Caco-2 (cell line): ENCODE results near the gene CHML. TPM values are rescaled to one million over a fixed set of nuclear protein-coding genes. Genes with fewer than 3 reads are reported as not detected.

Experiments used
- BruUV-seq: library from RNA; stranded (reverse); fragments of 400-500 nt; replicated peaks from 2 replicates; lab custom pipeline; 2021; lab: Mats Ljungman, UMichigan
- CTCF ChIA-PET: fragments of 300-600 bp; sonication (Branson Sonifier 250); formaldehyde crosslinking; loops from one replicate; lab custom pipeline; 2022; ENCODE audit warnings: antibody characterized with exemption; lab: Charles Lee
- POLR2A ChIA-PET: fragments of 300-600 bp; sonication (Branson Sonifier 250); formaldehyde crosslinking; loops from one replicate; lab custom pipeline; 2022; ENCODE audit warnings: antibody characterized with exemption; lab: Charles Lee
- DNase-seq, 2 experiments: peaks; one replicate each; pipeline versions ENCODE4 v3.0.0 to v3.0.0-alpha.2; 2020 to 2022
- H3K27me3 ChIP-seq: replicated peaks from 2 replicates; pipeline ENCODE4 v1.6.0; 2011; ENCODE audit warnings: low read length; ENCODE audit not compliant: control insufficient read depth, insufficient read depth
- H3K36me3 ChIP-seq: 2 replicates; pipeline ENCODE4 v1.5.1; 2011; ENCODE audit warnings: low read length; ENCODE audit not compliant: control insufficient read depth, insufficient read depth
- H3K4me1 ChIP-seq: fragments of 250-450 bp; sonication (Bioruptor Pico); 2 replicates; pipeline ENCODE4 v1.5.1; 2020; ENCODE audit warnings: mild to moderate bottlenecking
- H3K4me3 ChIP-seq: 2 replicates; pipeline ENCODE4 v1.5.1; 2011; ENCODE audit warnings: low read depth, mild to moderate bottlenecking, control low read depth, low read length
- H3K9me3 ChIP-seq: fragments of 250-450 bp; sonication (Bioruptor Pico); 2 replicates; pipeline ENCODE4 v1.5.1; 2020; ENCODE audit warnings: mild to moderate bottlenecking, moderate library complexity
- H3K27ac Mint-ChIP-seq: one replicate; pipeline ENCODE4 v1.8.0; 2022; ENCODE audit warnings: mixed read lengths; ENCODE audit not compliant: unreplicated experiment
- H3K27me3 Mint-ChIP-seq: one replicate; pipeline ENCODE4 v1.8.0; 2022; ENCODE audit warnings: mixed read lengths; ENCODE audit not compliant: insufficient read depth, unreplicated experiment
- H3K36me3 Mint-ChIP-seq: one replicate; pipeline ENCODE4 v1.8.0; 2022; ENCODE audit warnings: mild to moderate bottlenecking, mixed read lengths; ENCODE audit not compliant: insufficient read depth, unreplicated experiment
- H3K4me1 Mint-ChIP-seq: one replicate; pipeline ENCODE4 v1.8.0; 2022; ENCODE audit warnings: low read depth, mixed read lengths; ENCODE audit not compliant: unreplicated experiment
- H3K4me3 Mint-ChIP-seq: one replicate; pipeline ENCODE4 v1.8.0; 2022; ENCODE audit warnings: mild to moderate bottlenecking, moderate library complexity, mixed read lengths; ENCODE audit not compliant: unreplicated experiment
- H3K9me3 Mint-ChIP-seq: one replicate; pipeline ENCODE4 v1.8.0; 2022; ENCODE audit warnings: mixed read lengths; ENCODE audit not compliant: unreplicated experiment
- intact Hi-C: fragments of 100-400 bp; cut with micrococcal nuclease; formaldehyde crosslinking; loops from one replicate; pipeline ENCODE4 v1.10.0; 2022; ENCODE audit not compliant: unreplicated experiment
- total RNA-seq: library from RNA; stranded (reverse); gene quantifications from 2 replicates; pipeline ENCODE4 v1.2.3, GENCODE V29; 2022
- TF ChIP-seq, protein P1 (sequence below), 2 experiments: fragments of 200-600 bp in 1 of 2; IDR thresholded peaks; 1 replicate in 1 of 2; 2 replicates in 1 of 2; pipeline versions ENCODE4 v1.5.1 to v1.8.0; 2011 to 2022; ENCODE audit warnings: antibody characterized with exemption in 1 of 2, control low read depth in 1 of 2, inconsistent platforms in 1 of 2, low read depth in 1 of 2, low read length in 1 of 2, mild to moderate bottlenecking in 1 of 2, moderate library complexity in 1 of 2; ENCODE audit not compliant: insufficient read depth in 1 of 2, severe bottlenecking in 1 of 2, unreplicated experiment in 1 of 2

CHML gene
- total RNA-seq, 1 experiment from 2014 or later: 29.2 TPM

DNA sequence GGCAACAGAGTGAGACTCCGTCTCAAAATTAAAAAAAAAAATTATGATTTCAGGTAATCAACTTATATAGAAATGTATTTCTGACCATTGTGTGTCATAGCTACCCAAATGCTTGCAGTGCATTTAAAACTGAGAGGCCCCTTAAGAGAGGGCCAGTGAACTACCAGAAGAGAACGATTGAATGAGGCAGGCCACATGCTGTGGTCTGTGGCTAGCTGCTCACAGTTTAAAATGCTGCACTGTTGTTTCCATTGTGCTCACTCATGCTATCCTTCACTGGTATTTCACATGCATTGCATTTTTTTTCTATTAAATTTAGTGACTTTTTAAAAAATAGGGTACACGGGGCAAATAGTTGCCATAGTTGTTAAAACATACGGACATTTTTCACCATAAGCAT lies 26.0 kb downstream of the CHML start:
- Mint-ChIP-seq H3K9me3 (no peaks in the 10 kb centered on the region), H3K27ac (no peak overlapping the region), H3K4me1 (peaks cover 21% of the 10 kb centered on the region), H3K27me3 (no peaks in the 10 kb centered on the region), H3K4me3 (no peak overlapping the region), H3K36me3 (no peaks in the 10 kb centered on the region)
- Histone ChIP-seq H3K27me3 (no peaks in the 10 kb centered on the region), H3K4me1 (peaks cover 14% of the 10 kb centered on the region), H3K4me3 (no peak overlapping the region), H3K36me3 (no peaks in the 10 kb centered on the region), H3K9me3 (no peaks in the 10 kb centered on the region)
- no peak for DNase-seq
- BruUV-seq: no TSS peak
- ChIA-PET CTCF (no interaction called here), POLR2A (no interaction called here)
- intact Hi-C loops: loop anchor here (5.0 kb wide), 1 partner anchor 373 kb away; no protein-coding TSS in a partner anchor
- TF ChIP-seq, protein P1, sequence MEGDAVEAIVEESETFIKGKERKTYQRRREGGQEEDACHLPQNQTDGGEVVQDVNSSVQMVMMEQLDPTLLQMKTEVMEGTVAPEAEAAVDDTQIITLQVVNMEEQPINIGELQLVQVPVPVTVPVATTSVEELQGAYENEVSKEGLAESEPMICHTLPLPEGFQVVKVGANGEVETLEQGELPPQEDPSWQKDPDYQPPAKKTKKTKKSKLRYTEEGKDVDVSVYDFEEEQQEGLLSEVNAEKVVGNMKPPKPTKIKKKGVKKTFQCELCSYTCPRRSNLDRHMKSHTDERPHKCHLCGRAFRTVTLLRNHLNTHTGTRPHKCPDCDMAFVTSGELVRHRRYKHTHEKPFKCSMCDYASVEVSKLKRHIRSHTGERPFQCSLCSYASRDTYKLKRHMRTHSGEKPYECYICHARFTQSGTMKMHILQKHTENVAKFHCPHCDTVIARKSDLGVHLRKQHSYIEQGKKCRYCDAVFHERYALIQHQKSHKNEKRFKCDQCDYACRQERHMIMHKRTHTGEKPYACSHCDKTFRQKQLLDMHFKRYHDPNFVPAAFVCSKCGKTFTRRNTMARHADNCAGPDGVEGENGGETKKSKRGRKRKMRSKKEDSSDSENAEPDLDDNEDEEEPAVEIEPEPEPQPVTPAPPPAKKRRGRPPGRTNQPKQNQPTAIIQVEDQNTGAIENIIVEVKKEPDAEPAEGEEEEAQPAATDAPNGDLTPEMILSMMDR (IDR thresholded peaks at IDR 0.05; ENCODE audit: insufficient read depth in 1 of 2, low read depth in 1 of 2, low read length in 1 of 2, severe bottlenecking in 1 of 2, unreplicated experiment in 1 of 2): no peak

DNA sequence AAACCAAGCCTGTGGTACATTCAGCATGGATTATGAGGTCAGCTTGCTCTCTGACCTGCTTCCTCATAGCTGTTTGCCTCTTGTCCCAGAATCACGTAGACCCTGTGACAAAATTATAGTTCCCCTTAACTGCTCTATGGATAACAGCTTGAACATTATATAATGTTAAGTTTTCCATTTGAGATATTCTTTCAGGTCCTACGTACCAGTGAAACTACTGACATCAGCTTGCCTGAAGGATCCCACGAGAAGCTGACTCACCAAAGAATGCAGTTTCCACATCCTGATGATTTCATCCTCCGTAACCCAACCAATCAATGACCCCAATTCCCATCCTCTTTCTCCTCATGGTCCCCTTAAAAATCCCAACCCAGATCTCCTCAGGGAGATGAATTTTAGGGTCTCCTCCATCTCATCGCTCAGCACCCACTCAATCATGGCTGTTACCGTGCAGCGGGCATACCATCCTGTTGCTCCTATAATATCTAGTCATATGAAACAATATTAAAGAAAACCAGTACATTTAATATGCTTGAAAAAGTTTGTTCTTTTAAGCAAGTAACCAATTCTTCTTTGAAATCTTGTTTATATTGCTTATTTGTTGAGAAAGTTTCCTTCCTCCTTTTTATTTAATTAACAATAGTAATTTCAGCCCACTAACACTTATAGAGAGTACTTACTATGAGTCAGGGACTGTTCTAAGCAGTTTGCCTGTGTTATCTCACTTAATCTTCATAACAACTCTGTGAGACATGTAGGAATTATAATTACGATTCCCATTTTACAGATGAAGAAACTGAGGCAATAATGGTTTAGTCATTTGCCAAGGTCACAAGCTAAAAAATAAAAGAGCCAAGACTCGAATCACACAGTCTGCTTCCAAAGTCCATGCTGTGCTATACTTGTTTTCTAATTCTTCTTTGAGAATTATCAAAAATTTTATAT lies 27.4 kb downstream of the CHML start:
- Mint-ChIP-seq H3K9me3 (no peaks in the 10 kb centered on the region), H3K36me3 (no peaks in the 10 kb centered on the region), H3K27me3 (no peaks in the 10 kb centered on the region), H3K27ac (no peak overlapping the region), H3K4me3 (no peak overlapping the region), H3K4me1 (peaks cover 21% of the 10 kb centered on the region)
- intact Hi-C loops: loop anchor here (5.0 kb wide), 1 partner anchor 374 kb away; no protein-coding TSS in a partner anchor
- ChIA-PET CTCF (interaction anchor here (0.6 kb wide), 1 partner anchor 12 kb away, joined by 3 read pairs; no protein-coding TSS in a partner anchor), POLR2A (no interaction called here)
- Histone ChIP-seq H3K9me3 (no peaks in the 10 kb centered on the region), H3K4me1 (peaks cover 14% of the 10 kb centered on the region), H3K27me3 (no peaks in the 10 kb centered on the region), H3K36me3 (no peaks in the 10 kb centered on the region), H3K4me3 (no peak overlapping the region)
- no TSS peak for BruUV-seq
- TF ChIP-seq, protein P1 (IDR thresholded peaks at IDR 0.05; ENCODE audit: insufficient read depth in 1 of 2, low read depth in 1 of 2, low read length in 1 of 2, severe bottlenecking in 1 of 2, unreplicated experiment in 1 of 2): no peak
- DNase-seq: no peak

DNA sequence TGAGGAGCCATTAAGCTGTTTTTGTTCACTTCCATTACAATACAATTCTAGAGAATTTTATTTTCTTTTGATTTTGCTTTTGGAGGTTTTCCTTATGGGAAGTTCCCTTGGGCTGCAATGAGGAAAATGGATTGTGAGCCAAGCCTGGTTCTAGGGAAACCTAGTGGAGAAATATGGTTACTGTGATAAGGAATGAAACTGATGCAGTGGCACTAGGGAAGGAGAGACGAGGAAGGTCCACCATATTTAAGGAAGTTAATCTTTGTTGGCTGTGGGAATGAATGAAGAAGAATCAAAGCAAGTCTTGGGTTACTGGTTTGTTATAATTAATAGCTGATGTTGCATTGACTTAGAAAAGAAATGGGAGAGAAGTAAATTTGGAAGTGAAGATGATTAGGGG lies 28.4 kb downstream of the CHML start:
- Histone ChIP-seq H3K4me1 (peaks cover 14% of the 10 kb centered on the region), H3K36me3 (no peaks in the 10 kb centered on the region), H3K9me3 (no peaks in the 10 kb centered on the region), H3K27me3 (no peaks in the 10 kb centered on the region), H3K4me3 (no peak overlapping the region)
- ChIA-PET POLR2A (no interaction called here), CTCF (no interaction called here)
- Mint-ChIP-seq H3K27me3 (no peaks in the 10 kb centered on the region), H3K36me3 (no peaks in the 10 kb centered on the region), H3K27ac (no peak overlapping the region), H3K9me3 (no peaks in the 10 kb centered on the region), H3K4me3 (no peak overlapping the region), H3K4me1 (peaks cover 21% of the 10 kb centered on the region)
- no peak for DNase-seq
- intact Hi-C loops: loop anchor here (1.0 to 5.0 kb wide), 5 partner anchors 16 to 376 kb away; partner anchors contain the start of genes CHML and OPN3
- TF ChIP-seq, protein P1 (IDR thresholded peaks at IDR 0.05; ENCODE audit: insufficient read depth in 1 of 2, low read depth in 1 of 2, low read length in 1 of 2, severe bottlenecking in 1 of 2, unreplicated experiment in 1 of 2): no peak
- no TSS peak for BruUV-seq
